Measurements from ENCODE around the gene SGSM2.

GRCh38 chr17:2319051-2319450, 18.2 kb upstream of the SGSM2 start:
- TF ChIP-seq CTCF (IDR thresholded peaks at IDR 0.05) (no peak), POLR2A (IDR thresholded peaks at IDR 0.05) (no peak)

All from tibial nerve (tissue), 3 donors.